ENCODE data around the gene ERFL.
"Not testable (repeated sequence)": the region's sequence is repeated elsewhere in the genome, so short reads cannot be mapped to it uniquely, and the experiment has no call there.

- TF ChIP-seq CTCF (conservative IDR thresholded peaks at IDR 0.05; ENCODE audit: low read length); EZH2phosphoT487 (IDR thresholded peaks at IDR 0.05; ENCODE audit: borderline replicate concordance, low read depth, low read length): not testable (repeated sequence)
These were observed 11.0 kb upstream of the ERFL start for GRCh38 chr19:41939209-41939608.

Measured in OCI-LY7 (cell line).